Germinal center (tissue), 1 donor: ENCODE measurements around the gene ASCC1.
"Not testable (repeated sequence)": the region's sequence is repeated elsewhere in the genome, so short reads cannot be mapped to it uniquely, and the experiment has no call there.

Experiments
- DNase-seq: peaks from one replicate; pipeline ENCODE4 v3.0.0; 2012; ENCODE audit warnings: mixed read lengths, low spot score

The ASCC1 gene

DNA sequence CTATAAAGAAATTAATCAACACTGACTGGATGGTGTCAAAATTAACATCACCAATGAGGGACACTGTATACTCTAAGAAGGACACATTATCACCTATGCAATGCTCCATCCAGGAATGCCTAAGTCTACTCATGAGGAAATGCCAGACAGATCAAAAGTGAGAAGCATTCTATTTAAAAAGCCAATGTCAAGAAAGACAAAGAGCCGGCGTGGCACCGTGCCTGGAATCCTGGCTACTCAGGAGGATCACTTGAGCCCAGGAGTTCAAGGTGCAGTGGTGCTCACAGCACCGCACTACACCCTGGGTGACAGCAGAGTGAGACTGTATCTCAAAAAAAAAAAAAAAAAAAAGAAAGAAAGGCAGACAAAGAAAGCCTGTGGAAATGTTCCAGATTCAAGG is 45.8 kb downstream of the ASCC1 start:
- DNase-seq: no peak

DNA sequence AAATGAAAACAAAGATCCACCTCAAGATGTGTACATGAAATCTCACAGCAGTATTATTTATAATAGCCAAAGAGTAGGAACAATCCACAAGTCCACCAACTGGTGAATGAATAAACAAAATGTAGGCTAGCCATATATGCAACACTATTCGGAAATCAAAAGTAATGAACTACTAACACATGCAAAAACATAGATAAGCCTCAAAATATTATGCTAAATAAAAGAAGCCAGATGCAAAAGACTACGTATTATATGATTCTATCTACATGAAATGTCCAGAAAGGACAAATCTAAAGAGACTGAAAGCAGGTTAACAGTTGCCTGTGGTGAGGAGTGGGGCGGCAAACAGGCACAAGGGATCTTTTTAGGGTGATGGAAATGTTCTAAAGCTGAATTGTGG is 49.0 kb downstream of the ASCC1 start:
- DNase-seq: no peak

DNA sequence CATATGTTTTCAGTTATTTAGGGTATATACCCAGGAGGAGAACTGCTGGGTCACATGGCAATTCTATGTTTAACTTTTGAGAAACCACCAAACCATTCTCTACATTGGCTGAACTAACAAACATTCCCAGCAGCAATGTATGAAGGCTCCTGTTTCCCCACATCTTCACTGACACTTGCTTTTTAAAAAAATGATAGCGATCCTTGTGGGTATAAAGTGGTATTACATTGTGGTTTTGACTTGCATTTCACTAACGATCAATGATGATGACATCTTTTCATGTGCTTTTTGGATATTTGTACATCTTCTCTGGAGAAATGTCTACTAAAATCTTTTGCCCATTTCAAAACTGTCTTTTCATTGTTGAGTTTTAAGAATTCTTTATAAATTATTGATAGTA is 51.5 kb downstream of the ASCC1 start:
- no peak for DNase-seq

- no peak for DNase-seq
These were observed 53.1 kb downstream of the ASCC1 start for GRCh38 chr10:72162978-72163377.

GRCh38 chr10:72158176-72158575 is 57.9 kb downstream of the ASCC1 start:
- DNase-seq: no peak

GRCh38 chr10:72156223-72156622 is 59.9 kb downstream of the ASCC1 start:
- DNase-seq: no peak

DNA sequence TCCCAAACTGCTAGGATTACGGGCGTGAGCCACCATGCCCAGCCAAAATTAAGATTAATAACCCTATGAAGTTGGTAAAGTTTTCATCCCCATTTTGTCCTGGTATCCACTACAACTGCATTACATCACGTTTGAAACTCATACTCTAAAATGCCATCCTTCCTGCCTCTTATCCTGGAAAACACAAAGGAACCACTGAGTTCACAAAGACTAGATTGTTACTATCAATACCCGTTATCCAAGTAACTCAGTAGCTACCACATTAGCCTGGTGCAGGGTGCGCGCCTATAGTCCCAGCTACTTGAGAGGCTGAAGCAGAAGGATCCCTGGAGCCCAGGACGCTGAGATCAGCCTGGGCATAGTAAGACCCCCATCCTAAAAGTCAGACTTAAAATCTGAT is 63.8 kb downstream of the ASCC1 start:
- no peak for DNase-seq

DNA sequence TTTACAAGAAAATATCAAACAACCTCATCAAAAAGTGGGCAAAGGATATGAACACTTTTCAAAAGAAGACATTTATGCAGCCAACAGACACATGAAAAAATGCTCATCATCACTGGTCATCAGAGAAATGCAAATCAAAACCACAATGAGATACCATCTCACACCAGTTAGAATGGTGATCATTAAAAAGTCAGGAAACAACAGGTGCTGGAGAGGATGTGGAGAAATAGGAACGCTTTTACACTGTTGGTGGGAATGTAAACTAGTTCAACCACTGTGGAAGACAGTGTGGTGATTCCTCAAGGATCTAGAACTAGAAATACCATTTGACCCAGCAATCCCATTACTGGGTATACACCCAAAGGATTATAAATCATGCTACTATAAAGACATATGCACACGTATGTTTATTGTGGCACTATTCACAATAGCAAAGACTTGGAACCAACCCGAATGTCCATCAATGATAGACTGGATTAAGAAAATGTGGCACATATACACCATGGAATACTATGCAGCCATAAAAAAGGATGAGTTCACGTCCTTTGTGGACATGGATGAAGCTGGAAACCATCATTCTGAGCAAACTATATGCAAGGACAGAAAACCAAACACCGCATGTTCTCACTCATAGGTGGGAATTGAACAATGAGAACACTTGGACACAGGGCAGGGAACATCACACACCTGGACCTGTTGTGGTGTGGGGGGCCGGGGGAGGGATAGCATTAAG is 65.2 kb downstream of the ASCC1 start:
- not testable (repeated sequence) for DNase-seq

DNA sequence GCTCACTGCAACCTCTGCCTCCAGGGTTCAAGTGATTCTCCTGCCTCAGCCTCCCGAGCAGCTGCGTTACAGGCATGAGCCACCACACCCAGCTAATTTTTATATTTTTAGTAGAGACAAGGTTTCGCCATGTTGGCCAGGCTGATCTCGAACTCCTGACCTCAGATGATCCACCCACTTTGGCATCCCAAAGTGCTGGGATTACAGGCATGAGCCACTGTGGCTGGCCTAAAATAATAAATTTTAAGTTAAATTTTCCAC is 68.8 kb downstream of the ASCC1 start:
- not testable (repeated sequence) for DNase-seq

- no peak for DNase-seq
These were observed 69.3 kb downstream of the ASCC1 start for GRCh38 chr10:72146559-72147323.

GRCh38 chr10:72146071-72146470 is 70.0 kb downstream of the ASCC1 start:
- DNase-seq: no peak

- DNase-seq: no peak
These were observed 70.4 kb downstream of the ASCC1 start for GRCh38 chr10:72145657-72146056.

- no peak for DNase-seq
These were observed 75.2 kb downstream of the ASCC1 start for GRCh38 chr10:72140850-72141249.

DNA sequence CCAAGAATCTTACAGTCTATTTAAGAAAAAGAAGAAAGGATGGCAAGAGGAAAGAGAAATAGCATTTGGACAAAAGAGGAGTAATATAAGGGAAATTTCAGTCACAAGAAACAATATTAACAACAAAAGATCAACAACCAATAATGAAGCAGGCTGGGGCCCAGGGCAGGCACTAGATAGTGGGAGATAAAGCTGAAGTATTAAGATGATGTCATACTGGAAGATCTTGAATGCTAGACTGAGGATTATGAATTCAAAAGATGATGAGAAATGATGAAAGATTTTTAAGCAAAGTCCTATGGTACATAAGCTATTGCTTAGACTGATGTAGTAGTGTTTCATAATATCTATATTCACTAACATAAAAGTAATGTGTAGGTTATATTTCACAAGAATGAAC is 75.9 kb downstream of the ASCC1 start:
- DNase-seq: no peak

- no peak for DNase-seq
These were observed 78.5 kb downstream of the ASCC1 start for GRCh38 chr10:72137583-72137982.

DNA sequence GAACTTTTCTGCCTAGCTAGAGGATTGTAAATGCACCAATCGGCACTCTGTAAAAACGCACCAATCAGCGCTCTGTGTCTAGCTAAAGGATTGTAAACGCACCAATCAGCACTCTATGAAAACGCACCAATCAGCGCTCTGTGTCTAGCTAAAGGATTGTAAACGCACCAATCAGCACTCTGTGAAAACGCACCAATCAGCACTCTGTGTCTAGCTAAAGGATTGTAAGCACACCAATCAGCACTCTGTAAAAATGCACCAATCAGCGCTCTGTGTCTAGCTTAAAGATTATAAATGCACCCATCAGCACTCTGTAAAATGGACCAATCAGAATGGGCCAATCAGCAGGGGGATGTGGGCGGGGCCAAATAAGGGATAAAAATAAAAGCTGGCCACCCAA is 79.9 kb downstream of the ASCC1 start:
- not testable (repeated sequence) for DNase-seq

DNA sequence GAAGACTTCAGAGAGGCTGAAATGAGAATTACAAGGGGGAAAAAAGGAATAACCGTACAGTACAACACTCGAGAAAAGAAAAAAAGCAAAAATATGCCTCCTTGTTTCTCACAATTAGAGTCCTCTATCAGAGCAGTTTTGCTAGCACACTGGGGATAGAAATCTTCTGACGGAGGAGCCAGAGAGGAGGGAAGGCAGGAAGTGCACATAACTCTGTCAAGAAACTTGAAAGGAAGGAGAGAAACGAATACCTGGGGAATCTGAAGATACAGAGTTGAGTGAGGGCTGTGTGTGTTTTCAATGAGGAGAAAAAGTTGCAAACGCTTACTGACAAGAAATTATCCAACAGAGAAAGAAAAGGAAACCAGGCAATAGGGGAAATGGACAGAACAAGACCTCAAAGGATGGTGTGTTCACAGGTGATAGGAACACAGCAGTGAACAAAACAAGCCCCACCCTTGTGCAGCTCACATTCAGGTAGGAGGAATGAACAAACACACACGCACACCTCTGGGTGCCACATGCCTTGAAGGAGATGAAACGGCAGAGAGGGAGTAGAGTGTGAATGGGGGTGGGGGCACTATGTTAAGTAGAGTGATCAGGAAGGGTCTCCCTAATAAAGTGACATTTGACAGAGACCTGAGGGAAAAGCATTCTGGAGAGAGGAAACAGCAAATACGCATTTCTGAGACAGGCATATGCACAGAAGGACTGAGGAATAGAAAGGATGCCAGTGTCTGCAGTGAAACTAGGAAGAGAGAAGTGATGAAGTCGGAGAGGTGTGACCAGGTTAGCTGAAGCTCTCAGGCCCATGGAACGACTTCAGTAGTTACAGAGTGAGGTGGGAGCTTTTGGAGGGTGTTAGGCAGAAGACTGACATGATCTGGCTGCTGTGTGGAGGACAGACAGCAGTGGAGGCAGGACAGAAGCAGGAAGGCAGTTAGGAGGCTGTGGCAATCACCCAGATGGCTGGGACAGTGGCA is 81.0 kb downstream of the ASCC1 start:
- peak; percentile 30 for DNase-seq

- no peak for DNase-seq
These were observed 82.6 kb downstream of the ASCC1 start for GRCh38 chr10:72133517-72133916.

DNA sequence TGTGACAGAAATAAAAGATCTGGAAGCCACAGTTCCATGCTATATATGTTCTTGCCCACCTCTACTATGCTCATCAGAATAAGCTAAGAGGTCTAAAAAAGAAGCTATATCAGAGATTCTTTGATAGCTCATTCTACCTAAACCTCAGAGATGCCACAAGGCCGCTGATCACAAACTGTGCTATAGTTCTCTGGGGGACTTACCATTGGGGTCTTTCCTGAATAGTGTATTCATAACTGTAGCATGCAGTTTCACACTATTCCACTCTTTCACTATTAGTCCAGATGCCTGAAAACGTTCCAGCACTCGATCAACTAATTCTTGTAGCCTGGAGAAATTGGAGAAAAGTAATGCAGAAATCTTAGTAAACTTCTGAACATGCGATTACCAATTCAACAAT is 83.2 kb downstream of the ASCC1 start:
- DNase-seq: no peak

DNA sequence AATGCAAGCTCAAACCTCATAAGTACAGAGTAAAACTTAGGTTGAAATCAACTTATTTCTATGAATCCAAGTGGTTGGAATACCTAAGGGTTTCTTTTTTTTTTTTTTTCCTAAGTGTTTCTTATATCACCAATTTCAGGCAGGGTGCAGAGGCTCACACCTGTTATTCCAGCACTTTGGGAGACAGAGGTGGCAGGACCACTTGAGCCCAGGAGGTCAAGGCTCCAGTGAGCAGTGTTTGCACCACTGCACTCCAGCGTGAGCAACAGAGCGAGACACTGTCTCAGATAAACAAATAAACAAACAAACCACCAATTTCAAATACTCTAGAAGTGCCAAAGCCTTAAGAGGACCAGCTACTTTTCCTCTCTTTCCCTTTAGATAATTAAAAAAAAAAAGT is 88.5 kb downstream of the ASCC1 start:
- DNase-seq: no peak

- no peak for DNase-seq
These were observed 89.2 kb downstream of the ASCC1 start for GRCh38 chr10:72126872-72127232.

DNA sequence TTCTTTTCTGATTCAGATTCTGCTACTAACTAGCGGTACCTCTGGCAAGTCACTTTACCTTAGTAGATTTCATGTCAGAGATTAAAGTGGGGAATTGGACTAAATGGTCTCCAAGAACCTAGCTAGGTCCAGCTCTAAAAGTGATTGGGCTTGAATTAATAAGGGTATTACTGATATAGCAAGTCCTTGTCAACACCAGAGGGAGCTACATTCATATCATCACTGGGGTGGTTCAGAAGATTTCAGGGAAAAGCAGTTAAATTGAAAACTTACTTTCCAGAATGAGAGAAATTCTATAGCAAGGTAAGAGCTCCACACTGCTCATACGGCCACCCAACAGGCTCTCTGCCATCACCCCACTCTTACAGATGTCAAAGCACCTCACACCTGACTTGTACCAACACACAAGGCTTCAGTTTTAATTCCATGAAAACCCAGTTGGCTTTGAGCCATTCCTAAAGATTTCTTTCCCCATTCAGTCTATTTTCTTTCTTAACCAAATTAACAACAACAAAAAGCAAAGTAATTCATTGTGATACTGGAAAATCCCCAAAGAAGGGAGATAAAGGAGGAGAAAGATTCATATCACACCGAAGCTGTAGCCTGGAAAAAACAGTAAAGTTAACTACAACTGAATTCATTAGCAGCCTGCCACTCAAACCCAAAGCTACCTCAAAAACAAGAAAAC is 89.7 kb downstream of the ASCC1 start:
- DNase-seq: no peak
